Testis (tissue), 2 donors: ENCODE measurements around the gene CAMKK1.

ENCODE experiments used
- CTCF ChIP-seq, 3 experiments: fragments of 450-650 bp in 2 of 3; fragments of 200-600 bp in 1 of 3; sonication (generic) in 1 of 3; IDR thresholded peaks; one replicate each; pipeline ENCODE4 v1.5.1; 2016 to 2019; ENCODE audit warnings: antibody characterized with exemption in 3 of 3, mild to moderate bottlenecking in 2 of 3, moderate library complexity in 1 of 3
- POLR2A ChIP-seq: fragments of 450-650 bp; IDR thresholded peaks from one replicate; pipeline ENCODE4 v1.6.1; 2017; ENCODE audit warnings: antibody characterized with exemption, mild to moderate bottlenecking, moderate library complexity

GRCh38 chr17:3857261-3858105 lies 35.4 kb downstream of the CAMKK1 start:
- TF ChIP-seq CTCF (IDR thresholded peaks at IDR 0.05) (no peak), POLR2A (no peak)
